Endothelial cell of umbilical vein (primary cell): ENCODE results near the gene OR2A5. TPM values are rescaled to one million over a fixed set of nuclear protein-coding genes. Genes with fewer than 3 reads are reported as not detected.
"Not testable (repeated sequence)": the region's sequence is repeated elsewhere in the genome, so short reads cannot be mapped to it uniquely, and the experiment has no call there.

Experiments used
- BruUV-seq: library from RNA; stranded (reverse); fragments of 400-500 nt; replicated peaks from 2 replicates; lab custom pipeline; 2021; lab: Mats Ljungman, UMichigan
- CTCF ChIA-PET: fragments of 300-600, 350-600 bp; sonication (Branson Sonifier 250); formaldehyde crosslinking; loops from one replicate; lab custom pipeline; 2021; ENCODE audit warnings: antibody characterized with exemption, inconsistent platforms; lab: Charles Lee
- POLR2A ChIA-PET: fragments of 300-600, 350-600 bp; sonication (Branson Sonifier 250); formaldehyde crosslinking; loops from one replicate; lab custom pipeline; 2021; ENCODE audit warnings: antibody characterized with exemption, inconsistent platforms; lab: Charles Lee
- DNase-seq: peaks from one replicate; pipeline ENCODE4 v3.0.0-alpha.2; 2011; ENCODE audit warnings: low read depth, low spot score
- FAIRE-seq: peaks from 2 replicates; lab custom pipeline; 2011; peaks lifted over from hg19 to GRCh38; lab: Jason Lieb, UNC
- H2AFZ ChIP-seq: 2 replicates; pipeline ENCODE4 v1.6.0; 2012; ENCODE audit warnings: low read depth, low read length, control low read depth, inconsistent platforms
- H3K27ac ChIP-seq: 2 replicates; pipeline ENCODE4 v1.5.1; 2011; ENCODE audit warnings: low read depth, mild to moderate bottlenecking, control low read depth, low read length, moderate library complexity; ENCODE audit not compliant: insufficient read depth
- H3K27me3 ChIP-seq, 2 experiments: 2 replicates each; pipeline versions ENCODE4 v1.6.0 to v1.6.1; 2011; ENCODE audit warnings: low read length in 2 of 2, mixed read lengths in 1 of 2; ENCODE audit not compliant: control insufficient read depth in 2 of 2, insufficient read depth in 2 of 2
- H3K36me3 ChIP-seq, 2 experiments: 2 replicates in 1 of 2; 3 replicates in 1 of 2; pipeline ENCODE4 v1.5.1; 2011; ENCODE audit warnings: low read length in 2 of 2, mild to moderate bottlenecking in 1 of 2, moderate library complexity in 1 of 2; ENCODE audit not compliant: control insufficient read depth in 2 of 2, insufficient read depth in 2 of 2; ENCODE audit errors: extremely low read depth in 1 of 2
- H3K4me1 ChIP-seq: 3 replicates; pipeline ENCODE4 v1.5.1; 2011; ENCODE audit warnings: mild to moderate bottlenecking, low read length; ENCODE audit not compliant: control insufficient read depth, insufficient read depth; ENCODE audit errors: extremely low read depth
- H3K4me2 ChIP-seq: 2 replicates; pipeline ENCODE4 v1.6.1; 2011; ENCODE audit warnings: low read length, control low read depth, mixed read lengths; ENCODE audit not compliant: insufficient read depth
- H3K4me3 ChIP-seq, 3 experiments: fragments of 200-600 bp in 1 of 3; sonication (generic), shearing (Covaris generic) in 1 of 3; replicated peaks in 1 of 3; 2 replicates each; pipeline ENCODE4 v1.5.1; 2011 to 2016; ENCODE audit warnings: control low read depth in 3 of 3, low read length in 3 of 3, mild to moderate bottlenecking in 2 of 3, inconsistent platforms in 1 of 3, low read depth in 1 of 3, moderate library complexity in 1 of 3; ENCODE audit not compliant: insufficient read depth in 1 of 3
- H3K79me2 ChIP-seq: 2 replicates; pipeline ENCODE4 v1.6.0; 2012; ENCODE audit warnings: low read length, inconsistent platforms; ENCODE audit not compliant: control insufficient read depth, insufficient read depth
- H3K9ac ChIP-seq: replicated peaks from 2 replicates; pipeline ENCODE3; 2011; ENCODE audit warnings: low read length, control low read depth; ENCODE audit not compliant: insufficient read depth; ENCODE audit errors: extremely low read depth
- H3K9me1 ChIP-seq: replicated peaks from 3 replicates; pipeline ENCODE4 v1.6.0; 2011; ENCODE audit warnings: mild to moderate bottlenecking, low read length; ENCODE audit not compliant: control insufficient read depth, insufficient read depth; ENCODE audit errors: extremely low read depth
- H3K9me3 ChIP-seq: replicated peaks from 2 replicates; pipeline ENCODE4 v1.5.1; 2012; ENCODE audit warnings: low read length, inconsistent platforms; ENCODE audit not compliant: control insufficient read depth, insufficient read depth
- H4K20me1 ChIP-seq: replicated peaks from 2 replicates; pipeline ENCODE3; 2011; ENCODE audit warnings: mild to moderate bottlenecking, low read length; ENCODE audit not compliant: control insufficient read depth, insufficient read depth; ENCODE audit errors: extremely low read depth
- EZH2 ChIP-seq: IDR thresholded peaks from 2 replicates; pipeline ENCODE4 v1.6.1; 2012; ENCODE audit warnings: borderline replicate concordance, low read depth, mild to moderate bottlenecking, moderate library complexity, low read length, inconsistent platforms; ENCODE audit not compliant: severe bottlenecking
- GATA2 ChIP-seq: IDR thresholded peaks from 2 replicates; pipeline ENCODE4 v1.7.0; 2011; ENCODE audit warnings: low read depth, mild to moderate bottlenecking, moderate library complexity, mixed read lengths, low read length; ENCODE audit not compliant: insufficient read length, insufficient read depth
- JUN ChIP-seq: IDR thresholded peaks from 2 replicates; pipeline ENCODE4 v1.6.1; 2011; ENCODE audit warnings: borderline replicate concordance, low read depth; ENCODE audit not compliant: insufficient read length, insufficient read depth
- MYC ChIP-seq: IDR thresholded peaks from one replicate; pipeline ENCODE4 v1.6.1; 2011; ENCODE audit warnings: mild to moderate bottlenecking, low read depth, low read length
- POLR2A ChIP-seq: IDR thresholded peaks from 2 replicates; pipeline ENCODE4 v1.6.1; 2012; ENCODE audit warnings: low read depth, mild to moderate bottlenecking, control low read depth, low read length
- POLR2AphosphoS5 ChIP-seq: IDR thresholded peaks from 2 replicates; pipeline ENCODE4 v1.6.1; 2012; ENCODE audit warnings: low read depth, mild to moderate bottlenecking, control low read depth, low read length, moderate library complexity; ENCODE audit not compliant: insufficient read depth
- dilution Hi-C: fragments of 300-500 bp; cut with MboI; formaldehyde crosslinking; loops from one replicate; pipeline ENCODE4 v1.15.0; 2019; ENCODE audit warnings: low sequenced_read_pairs; ENCODE audit not compliant: extremely low pct_ligation_motif_present
- intact Hi-C: fragments of 100-400 bp; cut with micrococcal nuclease; formaldehyde crosslinking; loops from one replicate; pipeline ENCODE4 v1.10.0; 2022
- polyA plus RNA-seq, 4 experiments: library from polyadenylated mRNA; depleted of rRNA in 3 of 4; stranded (reverse) in 3 of 4; unstranded in 1 of 4; fragments of >200 nt; gene quantifications; 2 replicates each; pipeline versions ENCODE4 v1.2.1 to v1.2.3, GENCODE V29; 2011 to 2012; ENCODE audit warnings: missing spikeins in 1 of 4
- total RNA-seq: library from RNA; stranded (reverse); gene quantifications from 2 replicates; pipeline ENCODE4 v1.2.3, GENCODE V29; 2021
- TF ChIP-seq, protein P1 (sequence below), 2 donors: IDR thresholded peaks; 1 replicate in 1 of 2; 2 replicates in 1 of 2; pipeline ENCODE4 v1.5.1; 2011; ENCODE audit warnings: low read length in 2 of 2, mild to moderate bottlenecking in 2 of 2, moderate library complexity in 2 of 2, control low read depth in 1 of 2, inconsistent platforms in 1 of 2, low read depth in 1 of 2; ENCODE audit not compliant: insufficient read depth in 1 of 2; ENCODE audit errors: extremely low read depth in 1 of 2
- TF ChIP-seq, protein P2 (sequence below): IDR thresholded peaks from 2 replicates; pipeline ENCODE4 v1.6.1; 2011; ENCODE audit not compliant: insufficient read depth, insufficient read length

The OR2A5 gene
- total and polyA plus RNA-seq, 2 donors (not counting 3 experiments of a cell fraction or from before 2014, with no cell fraction given), result not detected

DNA sequence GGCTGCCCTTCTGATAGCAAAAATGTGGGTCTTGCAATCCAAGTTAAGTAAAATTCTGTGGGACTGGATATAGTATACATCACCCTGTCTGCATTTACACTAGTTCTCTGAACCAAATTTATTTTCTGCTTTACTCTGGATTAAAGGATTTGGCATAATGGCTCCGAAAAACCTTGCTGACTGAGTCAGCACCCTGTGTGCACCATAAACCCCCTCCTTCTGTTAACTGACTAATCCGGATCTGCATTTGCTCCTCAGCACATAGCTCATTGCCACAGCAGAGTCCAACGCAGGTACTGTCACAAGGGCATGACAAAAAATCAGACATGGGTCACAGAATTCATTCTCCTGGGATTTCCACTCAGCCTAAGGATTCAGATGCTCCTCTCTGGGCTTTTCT lies 1.3 kb downstream of the OR2A5 start:
- ChIA-PET POLR2A (no interaction called here), CTCF (interaction anchor here (1.3 kb wide), 1 partner anchor 13 kb away, joined by 3 read pairs; no protein-coding TSS in a partner anchor)

DNA sequence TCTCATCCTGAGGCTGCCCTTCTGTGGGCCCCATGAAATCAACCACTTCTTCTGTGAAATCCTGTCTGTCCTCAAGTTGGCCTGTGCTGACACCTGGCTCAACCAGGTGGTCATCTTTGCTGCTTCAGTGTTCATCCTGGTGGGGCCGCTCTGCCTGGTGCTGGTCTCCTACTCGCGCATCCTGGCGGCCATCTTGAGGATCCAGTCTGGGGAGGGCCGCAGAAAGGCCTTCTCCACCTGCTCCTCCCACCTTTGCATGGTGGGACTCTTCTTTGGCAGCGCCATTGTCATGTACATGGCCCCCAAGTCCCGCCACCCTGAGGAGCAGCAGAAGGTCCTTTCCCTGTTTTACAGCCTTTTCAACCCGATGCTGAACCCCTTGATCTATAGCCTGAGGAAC lies 2.1 kb downstream of the OR2A5 start:
- CTCF ChIA-PET, DNase-seq, H3K4me1 ChIP-seq, H4K20me1 ChIP-seq, H2AFZ ChIP-seq, FAIRE-seq, H3K9ac ChIP-seq, H3K9me1 ChIP-seq, H3K36me3 ChIP-seq, H3K27ac ChIP-seq, H3K27me3 ChIP-seq, BruUV-seq, dilution Hi-C loops, POLR2A ChIA-PET, intact Hi-C loops, H3K79me2 ChIP-seq, H3K4me2 ChIP-seq, H3K4me3 ChIP-seq, H3K9me3 ChIP-seq: not testable (repeated sequence)

More for the DNA sequence above, 1.3 kb downstream of the OR2A5 start:
- no peaks in the 10 kb centered on the region for H4K20me1 ChIP-seq
- DNase-seq (no peak), FAIRE-seq (no peak)
- H3K9me1 ChIP-seq, result no peaks in the 10 kb centered on the region
- dilution Hi-C loops, result no loop called here
- H3K4me3 ChIP-seq, result no peak overlapping the region
- H3K79me2 ChIP-seq, result no peaks in the 10 kb centered on the region
- no TSS peak for BruUV-seq
- no peak overlapping the region for H3K4me2 ChIP-seq
- no peaks in the 10 kb centered on the region for H3K4me1 ChIP-seq
- peaks cover 0 to 7% of the 10 kb centered on the region in 2 experiments for H3K27me3 ChIP-seq
- TF ChIP-seq JUN, result no peak
- TF ChIP-seq POLR2AphosphoS5, result no peak
- no peak for TF ChIP-seq GATA2
- TF ChIP-seq MYC, result no peak
- no peak for TF ChIP-seq EZH2
- TF ChIP-seq, protein P1, sequence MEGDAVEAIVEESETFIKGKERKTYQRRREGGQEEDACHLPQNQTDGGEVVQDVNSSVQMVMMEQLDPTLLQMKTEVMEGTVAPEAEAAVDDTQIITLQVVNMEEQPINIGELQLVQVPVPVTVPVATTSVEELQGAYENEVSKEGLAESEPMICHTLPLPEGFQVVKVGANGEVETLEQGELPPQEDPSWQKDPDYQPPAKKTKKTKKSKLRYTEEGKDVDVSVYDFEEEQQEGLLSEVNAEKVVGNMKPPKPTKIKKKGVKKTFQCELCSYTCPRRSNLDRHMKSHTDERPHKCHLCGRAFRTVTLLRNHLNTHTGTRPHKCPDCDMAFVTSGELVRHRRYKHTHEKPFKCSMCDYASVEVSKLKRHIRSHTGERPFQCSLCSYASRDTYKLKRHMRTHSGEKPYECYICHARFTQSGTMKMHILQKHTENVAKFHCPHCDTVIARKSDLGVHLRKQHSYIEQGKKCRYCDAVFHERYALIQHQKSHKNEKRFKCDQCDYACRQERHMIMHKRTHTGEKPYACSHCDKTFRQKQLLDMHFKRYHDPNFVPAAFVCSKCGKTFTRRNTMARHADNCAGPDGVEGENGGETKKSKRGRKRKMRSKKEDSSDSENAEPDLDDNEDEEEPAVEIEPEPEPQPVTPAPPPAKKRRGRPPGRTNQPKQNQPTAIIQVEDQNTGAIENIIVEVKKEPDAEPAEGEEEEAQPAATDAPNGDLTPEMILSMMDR (IDR thresholded peaks at IDR 0.05; ENCODE audit: extremely low read depth in 1 of 2, insufficient read depth in 1 of 2, low read depth in 1 of 2, low read length in 2 of 2), result no peak
- TF ChIP-seq, protein P2, sequence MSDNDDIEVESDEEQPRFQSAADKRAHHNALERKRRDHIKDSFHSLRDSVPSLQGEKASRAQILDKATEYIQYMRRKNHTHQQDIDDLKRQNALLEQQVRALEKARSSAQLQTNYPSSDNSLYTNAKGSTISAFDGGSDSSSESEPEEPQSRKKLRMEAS, result no peak
- no peak for TF ChIP-seq POLR2A
- H3K9me3 ChIP-seq, result no peaks in the 10 kb centered on the region
- intact Hi-C loops, result no loop called here
- no peak overlapping the region for H3K9ac ChIP-seq
- H3K36me3 ChIP-seq, result no peaks in the 10 kb centered on the region
- no peak overlapping the region for H2AFZ ChIP-seq
- no peak overlapping the region for H3K27ac ChIP-seq
